Measurements from ENCODE around the gene SPATA2.
"Not testable (repeated sequence)": the region's sequence is repeated elsewhere in the genome, so short reads cannot be mapped to it uniquely, and the experiment has no call there.

Gene SPATA2

GRCh38 chr20:49885558-49886332, 29.6 kb downstream of the SPATA2 start:
- no peak for DNase-seq (ENCODE audit: low spot score)

DNA sequence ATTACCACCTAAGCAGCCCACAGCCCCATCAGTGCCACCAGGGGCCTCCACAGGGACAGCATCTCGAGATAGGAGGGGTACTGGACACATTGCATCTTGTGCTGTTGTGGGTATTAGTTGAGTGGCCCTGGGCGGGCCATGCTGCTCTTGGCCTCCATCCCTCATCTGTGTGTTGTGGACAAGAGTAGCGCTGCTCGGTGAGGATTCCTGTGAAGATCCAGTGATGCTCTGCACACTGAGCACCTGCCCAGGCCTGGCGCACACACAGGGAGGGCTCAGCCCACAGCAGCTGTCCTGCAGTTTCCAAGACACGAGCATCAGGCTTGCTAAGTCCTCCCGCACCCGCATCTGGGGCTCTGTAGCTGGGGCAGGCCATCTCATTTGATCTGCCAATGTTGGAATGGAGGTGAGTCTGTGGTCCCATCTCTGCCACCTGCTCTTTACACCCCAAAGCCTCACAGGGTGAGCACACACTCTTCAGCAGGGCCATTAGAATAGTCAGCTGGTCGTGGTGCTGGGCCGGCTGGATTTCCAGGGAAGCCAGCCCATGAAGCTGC, 32.0 kb downstream of the SPATA2 start:
- no peak for DNase-seq (ENCODE audit: low spot score)

- no peak for DNase-seq (ENCODE audit: low spot score)
These were observed 33.0 kb downstream of the SPATA2 start for GRCh38 chr20:49882171-49882970.

DNA sequence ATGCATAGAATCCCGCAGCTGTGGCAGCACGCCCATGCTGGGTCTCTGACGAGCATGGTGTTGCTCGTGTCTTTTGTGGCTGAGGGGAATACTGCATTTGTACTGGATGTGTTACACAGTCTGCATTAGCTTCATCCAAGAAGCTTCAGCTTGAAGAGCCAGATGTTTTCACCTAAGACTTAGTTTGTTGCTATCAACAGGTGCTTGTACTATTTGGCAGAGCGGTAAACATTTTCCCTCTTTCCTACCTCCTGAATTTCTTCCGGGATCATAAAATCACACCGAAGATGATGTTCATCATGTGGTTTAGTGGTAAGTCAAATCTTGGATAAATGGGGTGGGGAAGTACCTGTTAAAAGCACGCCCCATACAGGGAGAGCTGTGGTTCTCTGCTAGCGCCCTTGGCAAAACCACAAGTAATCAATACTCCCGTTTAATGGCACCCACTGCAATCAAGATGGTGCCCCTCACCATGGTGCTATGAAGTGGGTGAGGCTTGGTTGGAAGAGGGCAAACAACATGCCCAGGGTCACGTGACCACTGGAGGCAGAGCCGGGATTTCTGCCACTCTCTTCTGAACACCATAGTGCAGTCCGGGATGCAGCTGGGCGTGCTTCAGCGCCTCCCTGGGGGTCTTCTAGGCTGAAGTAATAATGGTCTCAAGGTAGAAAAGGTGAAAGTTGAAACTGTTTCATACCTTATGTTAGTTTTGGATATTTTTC, 34.4 kb downstream of the SPATA2 start:
- DNase-seq (ENCODE audit: low spot score) = no peak

GRCh38 chr20:49880177-49880576, 35.2 kb downstream of the SPATA2 start:
- DNase-seq (ENCODE audit: low spot score) = no peak

DNA sequence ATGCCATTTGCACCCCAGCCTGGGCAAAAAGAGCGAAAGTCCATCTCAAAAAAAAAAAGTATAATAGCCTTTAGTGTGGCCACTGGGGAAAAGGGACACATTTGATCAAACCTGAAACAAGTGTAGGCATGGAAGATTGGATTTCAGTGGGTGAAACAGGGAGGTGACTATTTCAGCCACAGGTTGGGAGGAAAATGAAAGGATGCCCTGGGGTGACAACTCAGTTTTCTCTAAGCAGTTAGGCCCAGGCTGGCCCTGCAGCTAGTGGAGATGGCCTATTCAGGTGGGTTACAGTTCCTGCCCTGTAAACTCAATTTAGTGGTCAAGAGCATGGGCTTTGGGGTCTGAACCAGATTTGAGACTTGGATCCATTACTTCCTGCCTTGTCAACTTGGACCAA, 36.4 kb downstream of the SPATA2 start:
- no peak for DNase-seq (ENCODE audit: low spot score)

GRCh38 chr20:49877386-49877921, 37.9 kb downstream of the SPATA2 start:
- DNase-seq (ENCODE audit: low spot score) = no peak

DNA sequence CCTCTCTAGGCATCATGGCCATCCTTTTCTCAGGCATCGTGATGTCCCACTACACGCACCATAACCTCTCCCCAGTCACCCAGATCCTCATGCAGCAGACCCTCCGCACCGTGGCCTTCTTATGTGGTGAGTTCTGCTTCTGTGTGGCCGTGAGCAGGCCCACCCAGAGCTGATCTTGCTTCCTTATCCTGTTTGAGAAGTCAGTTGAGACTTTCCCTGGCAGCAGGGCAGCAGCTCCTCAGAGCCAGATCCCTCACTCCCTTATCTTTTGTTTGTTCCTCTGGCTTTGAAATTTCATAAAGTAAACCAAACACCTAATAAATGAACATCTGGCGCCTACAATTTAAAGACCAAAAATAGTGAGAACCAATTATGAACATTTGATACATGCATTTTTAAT, 40.6 kb downstream of the SPATA2 start:
- DNase-seq (ENCODE audit: low spot score) = no peak

DNA sequence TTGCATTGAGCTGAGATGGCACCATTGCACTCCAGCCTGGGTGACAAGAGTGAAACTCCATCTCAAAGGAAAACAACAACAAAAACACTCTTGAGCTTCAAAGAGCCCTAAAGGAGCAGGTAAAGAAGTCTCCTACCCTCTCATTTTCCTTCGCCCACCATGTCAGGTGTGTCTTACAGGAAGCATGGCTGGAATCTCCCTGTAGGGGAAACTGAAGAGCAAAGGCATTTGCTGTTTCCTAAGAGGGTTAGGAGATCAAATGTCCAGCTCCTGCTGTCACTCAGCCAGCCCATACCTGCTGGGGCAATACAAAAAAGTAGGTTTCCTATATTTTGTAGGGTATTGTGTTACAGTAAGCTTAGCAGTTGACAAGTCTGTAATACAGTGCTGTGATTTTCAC, 43.3 kb downstream of the SPATA2 start:
- DNase-seq (ENCODE audit: low spot score) = no peak

DNA sequence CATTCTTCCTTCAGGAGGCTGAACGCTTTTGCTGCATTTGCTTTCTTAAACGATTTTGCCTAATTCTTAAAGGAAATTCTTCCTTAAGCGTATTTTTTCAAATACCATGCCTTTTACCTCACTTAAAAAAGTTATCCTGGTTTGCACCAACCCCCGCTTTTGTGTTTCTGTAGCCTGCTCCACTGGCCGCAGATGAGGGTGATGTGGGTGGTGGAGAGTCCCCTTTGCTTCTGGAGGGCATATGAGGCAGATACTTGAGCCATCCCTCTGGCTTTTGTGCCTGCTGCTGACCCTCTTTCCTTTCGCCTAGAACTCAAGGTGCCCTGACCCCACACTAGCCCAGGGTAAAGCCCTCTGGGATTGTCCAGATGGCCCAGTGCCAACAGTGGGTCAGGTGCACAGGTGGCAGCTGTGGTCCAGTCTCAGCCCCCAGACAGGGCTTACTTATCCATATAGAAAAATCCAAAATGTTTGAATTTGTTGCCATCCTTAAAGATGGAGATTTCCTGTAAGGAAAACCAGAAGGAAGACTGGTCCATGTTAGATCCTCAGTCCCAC, 43.9 kb downstream of the SPATA2 start:
- no peak for DNase-seq (ENCODE audit: low spot score)

- no peak for DNase-seq (ENCODE audit: low spot score)
These were observed 45.1 kb downstream of the SPATA2 start for GRCh38 chr20:49870261-49870660.

DNA sequence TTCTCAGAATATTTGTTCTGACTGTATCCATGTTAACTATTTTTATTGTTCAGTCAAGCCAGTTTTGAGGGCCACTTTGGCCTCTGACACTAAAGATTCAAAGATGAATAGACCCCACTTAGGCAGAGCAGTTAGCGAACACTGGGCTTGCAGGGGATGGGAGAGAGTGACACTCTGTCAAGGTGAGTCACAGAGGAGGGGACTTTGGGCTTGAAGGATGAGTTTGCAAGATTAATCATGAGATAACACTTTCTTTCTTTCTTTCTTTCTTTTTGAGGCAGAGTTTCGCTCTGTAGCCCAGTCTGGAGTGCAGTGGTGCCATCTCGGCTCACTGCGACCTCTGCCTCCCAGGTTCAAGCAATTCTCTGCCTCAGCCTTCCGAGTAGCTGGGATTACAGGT, 46.4 kb downstream of the SPATA2 start:
- no peak for DNase-seq (ENCODE audit: low spot score)

DNA sequence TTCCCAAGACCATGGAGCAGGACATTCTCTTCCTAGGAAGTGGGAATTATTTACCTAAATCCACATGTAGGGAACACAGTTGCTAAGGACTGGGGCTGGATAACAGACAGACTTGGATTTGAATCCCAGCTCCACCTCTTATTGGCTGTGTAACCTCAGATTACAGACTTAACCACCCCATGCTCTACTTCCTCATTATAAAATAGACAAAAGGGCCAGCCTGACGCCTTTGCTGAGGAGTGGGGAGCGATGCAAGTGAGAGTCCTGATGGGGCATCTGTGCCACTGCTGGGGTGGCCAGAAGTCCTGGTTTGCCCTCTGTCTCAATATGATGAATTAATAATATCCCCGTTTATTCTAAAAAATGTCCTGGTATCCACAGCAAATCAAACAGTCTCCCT, 46.8 kb downstream of the SPATA2 start:
- no peak for DNase-seq (ENCODE audit: low spot score)

DNA sequence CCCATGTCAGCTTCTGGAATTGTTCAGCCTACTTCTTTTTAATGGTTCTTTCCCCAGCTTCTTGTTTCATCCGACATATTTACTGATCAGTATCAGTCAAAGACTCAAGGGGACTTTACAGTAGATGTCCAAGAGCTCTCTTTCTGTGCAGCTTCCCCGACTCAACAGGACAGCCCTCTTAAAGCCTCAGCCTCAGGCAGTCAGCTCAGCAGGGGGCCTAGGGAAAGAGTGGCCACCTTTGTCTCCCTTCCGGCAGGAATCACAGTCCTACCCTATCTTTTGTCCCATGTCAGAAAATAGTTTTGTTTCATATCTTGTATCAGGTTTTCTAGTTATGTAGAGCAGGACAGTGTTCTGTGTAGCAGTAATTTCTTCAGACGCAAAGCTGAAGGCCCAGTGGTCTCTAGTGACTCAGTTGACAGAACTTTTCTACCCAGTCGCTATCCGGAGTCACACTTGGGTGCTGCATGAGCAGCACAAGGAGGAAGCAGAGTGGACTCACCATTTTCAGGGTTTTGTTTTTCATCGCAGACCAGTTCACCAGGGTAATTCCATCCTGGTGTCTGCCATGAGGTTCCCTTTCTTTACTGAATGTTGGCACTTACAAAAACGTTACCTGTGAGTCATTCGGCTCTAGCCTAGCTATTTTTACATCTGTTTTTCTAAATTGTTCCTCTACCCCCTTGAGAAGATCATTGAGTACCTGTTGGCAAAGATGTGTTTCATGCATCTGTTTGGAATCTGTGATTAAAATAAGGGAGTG, 47.7 kb downstream of the SPATA2 start:
- no peak for DNase-seq (ENCODE audit: low spot score)

DNA sequence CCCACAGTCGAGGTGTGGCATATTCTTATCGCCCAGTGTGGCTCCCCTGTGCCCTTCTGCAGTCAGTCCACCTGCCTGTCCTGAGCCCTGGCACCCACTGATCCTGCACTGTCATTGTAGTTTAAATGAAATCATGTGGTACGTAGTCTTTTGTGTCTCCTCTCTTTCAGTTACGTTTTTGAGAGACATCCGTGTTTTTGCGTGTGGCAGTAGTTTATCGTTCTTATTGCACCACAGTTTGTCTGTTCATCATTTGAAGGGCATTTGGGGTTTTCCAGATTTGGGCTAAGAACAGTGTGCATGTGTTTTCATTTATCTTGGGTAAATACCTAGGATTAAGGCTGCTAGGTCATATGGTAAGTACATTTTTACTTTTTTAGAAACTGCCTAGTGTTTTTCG, 49.3 kb downstream of the SPATA2 start:
- no peak for DNase-seq (ENCODE audit: low spot score)

DNA sequence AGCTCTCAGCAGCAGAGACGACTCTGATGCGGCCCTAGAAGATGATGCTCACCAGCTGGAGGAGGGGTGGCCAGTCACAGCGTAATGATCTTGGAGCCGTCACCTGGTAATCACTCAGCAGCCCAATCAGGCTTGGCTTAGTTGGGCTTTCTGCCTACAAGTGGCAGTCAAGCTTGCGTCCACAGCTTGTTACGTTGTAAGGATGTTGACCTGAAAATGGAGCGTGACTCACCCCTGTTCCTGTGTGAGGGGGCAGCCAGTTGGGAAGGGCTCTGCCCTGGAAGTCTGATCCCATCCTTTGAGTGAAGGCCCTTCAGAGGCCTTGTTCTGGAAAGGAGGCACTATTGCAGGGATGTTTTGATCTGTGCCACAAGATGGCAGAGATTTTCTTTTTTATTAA, 49.8 kb downstream of the SPATA2 start:
- no peak for DNase-seq (ENCODE audit: low spot score)

DNA sequence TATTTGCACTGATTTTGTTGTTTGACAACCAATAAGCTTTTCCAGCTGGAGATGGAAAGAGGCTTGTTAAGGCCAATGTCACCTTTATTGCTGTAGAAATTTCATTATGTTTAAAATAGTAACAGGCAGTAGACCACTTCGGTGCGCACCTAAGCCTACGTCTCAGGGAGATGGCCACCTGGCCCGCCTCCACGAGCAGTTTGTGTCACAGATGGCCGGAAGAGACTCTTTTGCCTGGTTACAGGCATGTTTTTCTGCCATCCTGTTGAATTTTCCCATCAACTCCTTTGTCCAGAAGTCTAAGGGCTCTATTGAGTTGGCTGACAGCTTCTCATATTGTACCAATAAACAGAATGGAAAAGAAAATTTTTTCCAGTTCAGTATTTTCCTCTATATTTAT, 51.7 kb downstream of the SPATA2 start:
- DNase-seq (ENCODE audit: low spot score) = no peak

- no peak for DNase-seq (ENCODE audit: low spot score)
These were observed 52.6 kb downstream of the SPATA2 start for GRCh38 chr20:49862607-49863200.

DNA sequence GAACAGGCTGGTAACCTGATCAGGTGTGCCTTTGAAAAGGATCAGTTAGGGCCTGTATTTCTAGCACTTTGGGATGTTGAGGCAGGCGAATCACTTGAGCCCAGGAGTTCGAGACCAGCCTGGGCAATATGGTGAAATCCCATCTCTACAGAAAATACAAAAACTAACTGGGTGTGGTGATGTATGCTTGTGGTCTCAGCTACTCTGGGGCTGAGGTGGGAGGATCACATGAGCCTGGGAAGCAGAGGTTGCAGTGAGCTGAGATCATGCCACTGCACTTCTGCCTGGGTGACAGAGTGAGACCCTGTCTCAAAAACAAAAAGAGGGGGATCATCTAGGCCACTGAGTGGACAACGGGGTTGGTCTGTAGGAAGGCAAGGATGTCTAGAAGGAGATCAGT, 54.1 kb downstream of the SPATA2 start:
- not testable (repeated sequence) for DNase-seq (ENCODE audit: low spot score)

DNA sequence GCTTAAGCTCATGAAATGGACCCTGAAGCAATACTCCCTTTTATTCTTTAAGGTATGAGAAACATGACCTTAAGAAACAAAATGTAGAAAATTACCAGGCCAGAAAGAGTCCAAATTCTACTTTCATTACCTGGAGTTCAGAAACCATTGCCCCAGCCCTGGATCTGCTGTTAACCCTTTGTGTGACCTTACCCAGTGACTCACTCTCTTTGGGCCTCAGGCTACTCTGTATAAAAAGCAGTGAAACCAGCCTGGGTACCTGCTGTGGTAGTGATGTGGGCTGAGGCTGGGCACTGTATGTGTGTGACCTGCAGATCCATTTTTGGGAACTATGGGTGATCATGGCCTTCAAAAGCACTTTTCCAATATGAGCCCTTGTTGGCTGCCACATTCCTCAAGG, 55.5 kb downstream of the SPATA2 start:
- DNase-seq (ENCODE audit: low spot score) = no peak

DNA sequence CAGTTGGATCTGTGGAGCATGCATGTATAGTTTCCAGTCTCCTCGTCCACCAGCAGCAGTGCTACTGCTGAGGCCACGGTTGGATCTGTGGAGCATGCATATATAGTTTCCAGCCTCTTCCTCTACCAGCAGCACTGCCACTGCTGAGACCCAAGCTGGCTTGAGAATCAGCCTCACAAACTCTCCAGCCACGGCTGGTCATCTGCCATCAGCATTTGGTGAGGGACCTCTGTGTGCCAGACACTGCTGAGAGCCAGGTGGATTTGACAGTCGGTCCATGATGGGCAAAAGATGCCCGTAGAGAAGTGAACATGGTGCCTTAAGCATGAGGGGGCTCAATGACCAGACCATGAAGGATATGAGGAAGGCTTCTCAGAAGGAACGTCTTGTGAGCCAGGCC, 56.3 kb downstream of the SPATA2 start:
- no peak for DNase-seq (ENCODE audit: low spot score)
